Neural cell (in vitro differentiated cells): ENCODE measurements around the gene THBS2. TPM values are rescaled to one million over a fixed set of nuclear protein-coding genes. Genes with fewer than 3 reads are reported as not detected.

Source experiments
- H2AFZ ChIP-seq: fragments of 200-600, 300-800 bp; sonication (generic), shearing (Covaris generic); 2 replicates; pipeline ENCODE4 v1.6.0; 2014; ENCODE audit warnings: low read depth, mild to moderate bottlenecking, antibody characterized with exemption, low read length, moderate library complexity
- H3F3A ChIP-seq: fragments of 200-600 bp; shearing (Covaris generic); 2 replicates; pipeline ENCODE4 v1.6.1; 2016; ENCODE audit warnings: mild to moderate bottlenecking, moderate library complexity, mixed read lengths, antibody characterized with exemption, low read length; ENCODE audit not compliant: insufficient read depth, poor library complexity, severe bottlenecking
- H3K27ac ChIP-seq: fragments of 200-600, 300-800 bp; sonication (generic), shearing (Covaris generic); 2 replicates; pipeline ENCODE4 v1.5.1; 2014; ENCODE audit warnings: mild to moderate bottlenecking, low read length, moderate library complexity
- H3K27me3 ChIP-seq: fragments of 300-800, 200-600 bp; sonication (generic), shearing (Covaris generic); 2 replicates; pipeline ENCODE4 v1.6.0; 2014; ENCODE audit warnings: mild to moderate bottlenecking, low read depth, low read length, moderate library complexity; ENCODE audit not compliant: insufficient read depth
- H3K36me3 ChIP-seq: fragments of 300-800, 200-600 bp; sonication (generic), shearing (Covaris generic); 2 replicates; pipeline ENCODE4 v1.5.1; 2014; ENCODE audit warnings: mild to moderate bottlenecking, antibody characterized with exemption, low read length, moderate library complexity; ENCODE audit not compliant: insufficient read depth
- H3K4me2 ChIP-seq: fragments of 300-800, 200-600 bp; sonication (generic), shearing (Covaris generic); 2 replicates; pipeline ENCODE4 v1.6.0; 2014; ENCODE audit warnings: mild to moderate bottlenecking, low read length
- H3K4me3 ChIP-seq: fragments of 300-800, 200-600 bp; sonication (generic), shearing (Covaris generic); 2 replicates; pipeline ENCODE4 v1.5.1; 2014; ENCODE audit warnings: mild to moderate bottlenecking, low read length, moderate library complexity
- H3K79me2 ChIP-seq: fragments of 200-600 bp; shearing (Covaris generic); replicated peaks from 2 replicates; pipeline ENCODE4 v1.6.0; 2014; ENCODE audit warnings: mild to moderate bottlenecking, low read length, moderate library complexity; ENCODE audit not compliant: insufficient read depth
- H3K9ac ChIP-seq: fragments of 300-800, 200-600 bp; sonication (generic), shearing (Covaris generic); 2 replicates; pipeline ENCODE4 v1.6.1; 2016; ENCODE audit warnings: mild to moderate bottlenecking, low read length, mixed read lengths
- H3K9me2 ChIP-seq: fragments of 200-600 bp; shearing (Covaris generic); 2 replicates; pipeline ENCODE4 v1.6.1; 2016; ENCODE audit warnings: mild to moderate bottlenecking, low read length, mixed read lengths; ENCODE audit not compliant: insufficient read depth
- H3K9me3 ChIP-seq: fragments of 200-600, 300-800 bp; sonication (generic), shearing (Covaris generic); 2 replicates; pipeline ENCODE4 v1.6.1; 2016; ENCODE audit warnings: mild to moderate bottlenecking, mixed run types, low read length, moderate library complexity, mixed read lengths
- H4K20me1 ChIP-seq: fragments of 200-600 bp; shearing (Covaris generic); 2 replicates; pipeline ENCODE4 v1.6.1; 2016; ENCODE audit warnings: mild to moderate bottlenecking, mixed run types; ENCODE audit not compliant: insufficient read depth
- EP300 ChIP-seq: fragments of 450-650 bp; conservative IDR thresholded peaks from 2 replicates; pipeline ENCODE4 v1.6.1; 2014; ENCODE audit warnings: antibody characterized with exemption, mild to moderate bottlenecking, moderate library complexity; ENCODE audit not compliant: poor library complexity, severe bottlenecking
- EZH2 ChIP-seq: fragments of 200-600, 300-800 bp; shearing (Covaris generic), sonication (generic); IDR thresholded peaks from 2 replicates; pipeline ENCODE4 v1.6.1; 2014; ENCODE audit warnings: antibody characterized with exemption, low read length, borderline replicate concordance, mild to moderate bottlenecking; ENCODE audit not compliant: insufficient read depth, poor library complexity, severe bottlenecking
- MXI1 ChIP-seq: fragments of 450-650 bp; conservative IDR thresholded peaks from 2 replicates; pipeline ENCODE4 v1.6.1; 2014; ENCODE audit warnings: antibody characterized with exemption, mild to moderate bottlenecking; ENCODE audit not compliant: poor library complexity, severe bottlenecking
- POLR2AphosphoS5 ChIP-seq: IDR thresholded peaks from 2 replicates; pipeline ENCODE4 v1.6.1; 2012
- RAD21 ChIP-seq: fragments of 450-650 bp; conservative IDR thresholded peaks from 2 replicates; pipeline ENCODE4 v1.6.1; 2014; ENCODE audit warnings: antibody characterized with exemption, mild to moderate bottlenecking, moderate library complexity
- SMC3 ChIP-seq: fragments of 450-650 bp; conservative IDR thresholded peaks from 2 replicates; pipeline ENCODE4 v1.6.1; 2014; ENCODE audit warnings: antibody characterized with exemption, mild to moderate bottlenecking, moderate library complexity; ENCODE audit not compliant: poor library complexity
- TAF1 ChIP-seq: IDR thresholded peaks from 2 replicates; pipeline ENCODE4 v1.6.1; 2012; ENCODE audit warnings: low read depth
- polyA plus RNA-seq: library from polyadenylated mRNA; depleted of rRNA; stranded (reverse); fragments of >200 nt; gene quantifications from 2 replicates; pipeline ENCODE4 v1.2.3, GENCODE V29; 2014
- TF ChIP-seq, protein P1 (sequence below): IDR thresholded peaks from 2 replicates; pipeline ENCODE4 v1.6.1; 2012; ENCODE audit warnings: borderline replicate concordance
- TF ChIP-seq, protein P2 (sequence below): fragments of 450-650 bp; IDR thresholded peaks from 2 replicates; pipeline ENCODE4 v1.5.1; 2014; ENCODE audit warnings: antibody characterized with exemption, mild to moderate bottlenecking, moderate library complexity; ENCODE audit not compliant: poor library complexity, severe bottlenecking

The THBS2 gene
- polyA plus RNA-seq, 1 donor from 2014 or later = 0.88 TPM

DNA sequence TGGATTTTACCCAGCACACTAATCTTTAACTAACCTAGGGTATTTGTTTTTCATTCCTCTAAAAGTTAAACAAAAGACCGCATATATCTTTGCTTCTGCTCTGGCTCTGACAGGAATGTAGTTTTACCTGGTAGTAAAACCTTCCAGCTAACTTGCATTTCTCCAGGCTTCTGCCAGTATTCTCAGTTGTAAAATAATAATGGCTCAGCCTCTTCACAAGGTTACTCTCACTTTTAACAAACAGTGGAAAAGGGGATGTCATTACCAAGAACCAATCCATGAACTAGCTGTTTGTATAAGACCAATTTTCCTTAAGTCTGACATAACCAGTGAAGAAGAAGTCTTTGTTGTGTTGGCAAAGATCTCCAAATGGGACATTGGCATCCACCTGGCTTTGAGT lies 10.0 kb downstream of the THBS2 start:
- H4K20me1 ChIP-seq = no peaks in the 10 kb centered on the region
- H3K9me2 ChIP-seq = no peaks in the 10 kb centered on the region
- no peak overlapping the region for H3K4me3 ChIP-seq
- no peaks in the 10 kb centered on the region for H3K79me2 ChIP-seq
- H3K4me2 ChIP-seq = no peak overlapping the region
- no peaks in the 10 kb centered on the region for H3K9me3 ChIP-seq
- no peak overlapping the region for H3K9ac ChIP-seq
- no peak overlapping the region for H2AFZ ChIP-seq
- no peak for TF ChIP-seq RAD21
- TF ChIP-seq TAF1 = no peak
- no peak for TF ChIP-seq SMC3
- TF ChIP-seq MXI1 = no peak
- TF ChIP-seq EZH2 = no peak
- TF ChIP-seq, protein P1, sequence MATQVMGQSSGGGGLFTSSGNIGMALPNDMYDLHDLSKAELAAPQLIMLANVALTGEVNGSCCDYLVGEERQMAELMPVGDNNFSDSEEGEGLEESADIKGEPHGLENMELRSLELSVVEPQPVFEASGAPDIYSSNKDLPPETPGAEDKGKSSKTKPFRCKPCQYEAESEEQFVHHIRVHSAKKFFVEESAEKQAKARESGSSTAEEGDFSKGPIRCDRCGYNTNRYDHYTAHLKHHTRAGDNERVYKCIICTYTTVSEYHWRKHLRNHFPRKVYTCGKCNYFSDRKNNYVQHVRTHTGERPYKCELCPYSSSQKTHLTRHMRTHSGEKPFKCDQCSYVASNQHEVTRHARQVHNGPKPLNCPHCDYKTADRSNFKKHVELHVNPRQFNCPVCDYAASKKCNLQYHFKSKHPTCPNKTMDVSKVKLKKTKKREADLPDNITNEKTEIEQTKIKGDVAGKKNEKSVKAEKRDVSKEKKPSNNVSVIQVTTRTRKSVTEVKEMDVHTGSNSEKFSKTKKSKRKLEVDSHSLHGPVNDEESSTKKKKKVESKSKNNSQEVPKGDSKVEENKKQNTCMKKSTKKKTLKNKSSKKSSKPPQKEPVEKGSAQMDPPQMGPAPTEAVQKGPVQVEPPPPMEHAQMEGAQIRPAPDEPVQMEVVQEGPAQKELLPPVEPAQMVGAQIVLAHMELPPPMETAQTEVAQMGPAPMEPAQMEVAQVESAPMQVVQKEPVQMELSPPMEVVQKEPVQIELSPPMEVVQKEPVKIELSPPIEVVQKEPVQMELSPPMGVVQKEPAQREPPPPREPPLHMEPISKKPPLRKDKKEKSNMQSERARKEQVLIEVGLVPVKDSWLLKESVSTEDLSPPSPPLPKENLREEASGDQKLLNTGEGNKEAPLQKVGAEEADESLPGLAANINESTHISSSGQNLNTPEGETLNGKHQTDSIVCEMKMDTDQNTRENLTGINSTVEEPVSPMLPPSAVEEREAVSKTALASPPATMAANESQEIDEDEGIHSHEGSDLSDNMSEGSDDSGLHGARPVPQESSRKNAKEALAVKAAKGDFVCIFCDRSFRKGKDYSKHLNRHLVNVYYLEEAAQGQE = no peak
- TF ChIP-seq EP300 = no peak
- TF ChIP-seq, protein P2, sequence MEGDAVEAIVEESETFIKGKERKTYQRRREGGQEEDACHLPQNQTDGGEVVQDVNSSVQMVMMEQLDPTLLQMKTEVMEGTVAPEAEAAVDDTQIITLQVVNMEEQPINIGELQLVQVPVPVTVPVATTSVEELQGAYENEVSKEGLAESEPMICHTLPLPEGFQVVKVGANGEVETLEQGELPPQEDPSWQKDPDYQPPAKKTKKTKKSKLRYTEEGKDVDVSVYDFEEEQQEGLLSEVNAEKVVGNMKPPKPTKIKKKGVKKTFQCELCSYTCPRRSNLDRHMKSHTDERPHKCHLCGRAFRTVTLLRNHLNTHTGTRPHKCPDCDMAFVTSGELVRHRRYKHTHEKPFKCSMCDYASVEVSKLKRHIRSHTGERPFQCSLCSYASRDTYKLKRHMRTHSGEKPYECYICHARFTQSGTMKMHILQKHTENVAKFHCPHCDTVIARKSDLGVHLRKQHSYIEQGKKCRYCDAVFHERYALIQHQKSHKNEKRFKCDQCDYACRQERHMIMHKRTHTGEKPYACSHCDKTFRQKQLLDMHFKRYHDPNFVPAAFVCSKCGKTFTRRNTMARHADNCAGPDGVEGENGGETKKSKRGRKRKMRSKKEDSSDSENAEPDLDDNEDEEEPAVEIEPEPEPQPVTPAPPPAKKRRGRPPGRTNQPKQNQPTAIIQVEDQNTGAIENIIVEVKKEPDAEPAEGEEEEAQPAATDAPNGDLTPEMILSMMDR = no peak
- H3F3A ChIP-seq = no peaks in the 10 kb centered on the region
- no peaks in the 10 kb centered on the region for H3K36me3 ChIP-seq
- no peaks in the 10 kb centered on the region for H3K27me3 ChIP-seq
- no peak overlapping the region for H3K27ac ChIP-seq

DNA sequence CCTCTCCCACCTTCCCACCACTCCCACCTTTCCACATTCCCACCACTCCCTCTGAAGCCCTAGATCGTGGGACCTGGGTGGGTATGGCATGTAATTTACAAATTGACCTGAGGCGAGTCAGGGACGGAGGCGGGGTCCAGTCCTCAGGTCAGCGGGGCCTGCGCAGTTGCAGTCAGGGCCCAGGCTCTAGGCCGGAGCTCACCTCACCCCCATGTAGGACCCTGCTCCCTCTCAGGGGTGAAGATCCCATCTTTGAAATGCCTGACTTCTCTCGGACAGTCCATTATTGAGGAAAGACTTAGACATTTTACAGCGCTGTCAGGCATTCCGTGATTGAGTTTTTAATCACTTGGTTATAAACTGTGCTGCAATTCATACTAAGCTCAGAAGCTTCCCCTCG lies 10.5 kb downstream of the THBS2 start:
- no peak overlapping the region for H3K4me2 ChIP-seq
- no peaks in the 10 kb centered on the region for H3K36me3 ChIP-seq
- no peaks in the 10 kb centered on the region for H3K27me3 ChIP-seq

More for the DNA sequence above, 10.5 kb downstream of the THBS2 start:
- H2AFZ ChIP-seq = no peak overlapping the region
- no peaks in the 10 kb centered on the region for H4K20me1 ChIP-seq
- H3K9me2 ChIP-seq = no peaks in the 10 kb centered on the region
- no peak overlapping the region for H3K4me3 ChIP-seq
- H3K9me3 ChIP-seq = no peaks in the 10 kb centered on the region
- TF ChIP-seq EZH2 = no peak
- TF ChIP-seq MXI1 = no peak
- no peak for TF ChIP-seq SMC3
- TF ChIP-seq, protein P1 = no peak
- no peak for TF ChIP-seq EP300
- TF ChIP-seq POLR2AphosphoS5 = no peak
- TF ChIP-seq, protein P2 = no peak
- TF ChIP-seq RAD21 = no peak
- no peak for TF ChIP-seq TAF1
- no peaks in the 10 kb centered on the region for H3F3A ChIP-seq
- no peak overlapping the region for H3K9ac ChIP-seq
- no peaks in the 10 kb centered on the region for H3K79me2 ChIP-seq
- H3K27ac ChIP-seq = no peak overlapping the region
